Activated CD8-positive, alpha-beta T cell treated with anti-CD3 and anti-CD28 coated beads for 36 hours (primary cell): ENCODE data around the gene B3GAT1. TPM values are rescaled to one million over a fixed set of nuclear protein-coding genes. Genes with fewer than 3 reads are reported as not detected.

Source experiments
- ATAC-seq: fragments of 200-7000 bp; cut with Tn5 transposase; one replicate; pipeline ENCODE4 v1.10.0; 2021; ENCODE audit warnings: mild to moderate bottlenecking, moderate library complexity
- CTCF ChIA-PET: fragments of 350-600 bp; sonication (Branson Sonifier 250); formaldehyde crosslinking; loops from one replicate; lab custom pipeline; 2021; ENCODE audit warnings: antibody characterized with exemption; lab: Charles Lee
- POLR2A ChIA-PET: fragments of 350-600 bp; sonication (Branson Sonifier 250); formaldehyde crosslinking; loops from one replicate; lab custom pipeline; 2021; ENCODE audit warnings: antibody characterized with exemption; lab: Charles Lee
- DNase-seq: peaks from one replicate; pipeline ENCODE4 v3.0.0-alpha.2; 2020
- H3K27ac Mint-ChIP-seq: one replicate; pipeline ENCODE4 v1.8.0; 2021; ENCODE audit warnings: mild to moderate bottlenecking, mixed read lengths
- H3K27me3 Mint-ChIP-seq: one replicate; pipeline ENCODE4 v1.8.0; 2021; ENCODE audit warnings: mixed read lengths
- H3K36me3 Mint-ChIP-seq: one replicate; pipeline ENCODE4 v1.8.0; 2021; ENCODE audit warnings: low read depth, mixed read lengths
- H3K4me1 Mint-ChIP-seq: one replicate; pipeline ENCODE4 v1.8.0; 2021; ENCODE audit warnings: low read depth, mixed read lengths
- H3K4me3 Mint-ChIP-seq: one replicate; pipeline ENCODE4 v1.8.0; 2021; ENCODE audit warnings: mild to moderate bottlenecking, moderate library complexity, mixed read lengths
- H3K9me3 Mint-ChIP-seq: one replicate; pipeline ENCODE4 v1.8.0; 2021; ENCODE audit warnings: mixed read lengths
- intact Hi-C: fragments of 100-400 bp; cut with micrococcal nuclease; formaldehyde crosslinking; loops from one replicate; pipeline ENCODE4 v1.10.0; 2022
- total RNA-seq, 2 experiments: library from RNA; stranded (reverse); gene quantifications; one replicate each; pipeline ENCODE4 v1.2.3, GENCODE V29; 2021
- TF ChIP-seq, protein P1 (sequence below): fragments of 200-600 bp; IDR thresholded peaks from one replicate; pipeline ENCODE4 v1.8.0; 2022; ENCODE audit warnings: antibody characterized with exemption, mild to moderate bottlenecking

The B3GAT1 gene
- total RNA-seq, 2 experiments from 2014 or later: 0.07 TPM; not detected in 1

DNA sequence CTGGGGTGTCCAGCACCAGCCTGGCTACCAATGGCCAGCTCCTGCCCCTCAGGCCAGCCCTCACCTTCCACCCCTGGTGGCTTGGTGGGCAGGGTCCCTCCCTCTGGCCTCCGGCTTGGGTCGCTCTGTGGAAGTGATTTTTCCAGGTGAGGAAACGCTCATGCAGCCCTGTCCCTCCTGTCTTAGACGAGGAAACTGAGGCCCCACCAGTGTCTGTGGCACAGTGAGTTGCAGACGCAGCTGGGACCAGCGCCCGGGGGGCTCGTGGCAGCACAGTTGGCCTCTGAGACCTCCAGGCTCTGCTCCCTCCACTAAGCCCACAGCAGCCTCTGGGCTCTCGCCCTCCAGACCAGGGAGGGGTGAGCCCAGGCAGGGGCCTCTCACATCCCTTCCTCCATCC is 6.2 kb downstream of the B3GAT1 start:
- intact Hi-C loops: no loop called here
- TF ChIP-seq, protein P1, sequence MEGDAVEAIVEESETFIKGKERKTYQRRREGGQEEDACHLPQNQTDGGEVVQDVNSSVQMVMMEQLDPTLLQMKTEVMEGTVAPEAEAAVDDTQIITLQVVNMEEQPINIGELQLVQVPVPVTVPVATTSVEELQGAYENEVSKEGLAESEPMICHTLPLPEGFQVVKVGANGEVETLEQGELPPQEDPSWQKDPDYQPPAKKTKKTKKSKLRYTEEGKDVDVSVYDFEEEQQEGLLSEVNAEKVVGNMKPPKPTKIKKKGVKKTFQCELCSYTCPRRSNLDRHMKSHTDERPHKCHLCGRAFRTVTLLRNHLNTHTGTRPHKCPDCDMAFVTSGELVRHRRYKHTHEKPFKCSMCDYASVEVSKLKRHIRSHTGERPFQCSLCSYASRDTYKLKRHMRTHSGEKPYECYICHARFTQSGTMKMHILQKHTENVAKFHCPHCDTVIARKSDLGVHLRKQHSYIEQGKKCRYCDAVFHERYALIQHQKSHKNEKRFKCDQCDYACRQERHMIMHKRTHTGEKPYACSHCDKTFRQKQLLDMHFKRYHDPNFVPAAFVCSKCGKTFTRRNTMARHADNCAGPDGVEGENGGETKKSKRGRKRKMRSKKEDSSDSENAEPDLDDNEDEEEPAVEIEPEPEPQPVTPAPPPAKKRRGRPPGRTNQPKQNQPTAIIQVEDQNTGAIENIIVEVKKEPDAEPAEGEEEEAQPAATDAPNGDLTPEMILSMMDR: no peak
- H3K9me3 Mint-ChIP-seq: no peaks in the 10 kb centered on the region
- DNase-seq: no peak
- H3K27me3 Mint-ChIP-seq: peaks cover 35% of the 10 kb centered on the region
- ATAC-seq: no peak
- CTCF ChIA-PET: no interaction called here
- no peak overlapping the region for H3K4me3 Mint-ChIP-seq
- peaks cover 5% of the 10 kb centered on the region for H3K4me1 Mint-ChIP-seq
- POLR2A ChIA-PET: no interaction called here
- H3K27ac Mint-ChIP-seq: no peak overlapping the region
- H3K36me3 Mint-ChIP-seq: no peaks in the 10 kb centered on the region

DNA sequence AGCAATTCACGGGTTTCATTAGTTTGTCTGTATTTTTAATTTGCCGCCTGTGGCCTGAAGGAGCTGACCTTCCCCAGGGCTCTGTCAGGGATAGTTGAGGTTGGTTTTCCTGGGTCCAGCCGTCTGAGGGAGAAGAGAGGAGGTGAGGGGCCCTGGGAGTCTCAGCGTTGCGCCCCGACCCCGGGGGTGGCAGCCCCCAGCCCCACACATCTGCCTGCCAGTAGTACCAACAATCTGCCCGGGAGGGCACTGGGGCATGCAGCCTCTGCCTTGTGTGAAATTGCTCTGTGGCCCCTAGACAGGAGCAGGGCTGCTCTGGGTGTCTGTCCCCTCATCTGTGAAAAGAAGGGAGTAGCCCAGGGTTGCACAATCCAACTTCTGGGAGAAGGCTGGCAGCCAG is 6.6 kb downstream of the B3GAT1 start:
- DNase-seq (no peak), ATAC-seq (no peak)
- Mint-ChIP-seq H3K27ac (no peak overlapping the region), H3K4me1 (peaks cover 2% of the 10 kb centered on the region), H3K9me3 (no peaks in the 10 kb centered on the region), H3K36me3 (no peaks in the 10 kb centered on the region), H3K27me3 (peaks cover 31% of the 10 kb centered on the region), H3K4me3 (no peak overlapping the region)
- TF ChIP-seq, protein P1: no peak
- intact Hi-C loops: no loop called here
- ChIA-PET CTCF (no interaction called here), POLR2A (no interaction called here)

DNA sequence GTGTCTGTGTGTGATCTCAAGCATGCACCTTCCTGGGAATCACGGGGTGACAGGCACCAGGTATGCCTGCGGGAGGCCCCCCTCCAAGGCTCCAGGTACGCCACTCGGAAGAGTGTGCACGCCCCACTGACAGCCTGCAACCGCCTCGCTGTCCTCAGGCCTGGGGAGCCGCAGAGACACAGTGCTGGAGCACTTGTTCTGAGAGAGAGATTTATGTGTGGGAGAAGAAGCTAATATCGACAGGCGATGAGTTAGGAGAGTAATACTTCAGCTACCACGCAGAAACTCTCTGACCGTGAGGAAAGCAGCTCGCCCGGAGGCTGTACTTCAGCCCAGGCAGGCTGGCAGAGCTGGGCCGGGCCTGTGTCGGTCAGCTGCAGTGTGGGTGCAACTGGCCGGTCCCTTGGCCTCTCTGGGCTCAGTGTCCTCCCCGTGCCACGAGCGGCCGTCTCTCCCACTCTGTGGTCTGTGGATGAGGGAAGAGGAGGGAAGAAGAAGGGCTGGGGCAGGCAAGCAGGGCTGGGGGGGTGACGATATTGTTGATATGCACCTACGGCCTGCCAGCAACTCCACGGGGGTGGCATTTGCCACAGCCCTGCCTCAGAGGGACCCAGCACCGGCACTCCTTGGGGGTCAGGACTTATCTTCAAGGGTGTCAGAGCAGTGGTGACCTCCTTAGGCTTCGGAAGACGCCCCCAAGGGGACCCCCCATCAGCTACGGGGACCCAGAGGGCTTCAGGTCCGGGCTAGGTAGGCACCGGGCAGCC is 7.3 kb downstream of the B3GAT1 start:
- ChIA-PET CTCF (no interaction called here), POLR2A (no interaction called here)
- Mint-ChIP-seq H3K9me3 (no peaks in the 10 kb centered on the region), H3K4me3 (no peak overlapping the region), H3K27me3 (peaks cover 28% of the 10 kb centered on the region), H3K36me3 (no peaks in the 10 kb centered on the region), H3K4me1 (peaks cover 2% of the 10 kb centered on the region), H3K27ac (no peak overlapping the region)
- no peak for ATAC-seq
- TF ChIP-seq, protein P1: no peak
- intact Hi-C loops: no loop called here
- DNase-seq: no peak

DNA sequence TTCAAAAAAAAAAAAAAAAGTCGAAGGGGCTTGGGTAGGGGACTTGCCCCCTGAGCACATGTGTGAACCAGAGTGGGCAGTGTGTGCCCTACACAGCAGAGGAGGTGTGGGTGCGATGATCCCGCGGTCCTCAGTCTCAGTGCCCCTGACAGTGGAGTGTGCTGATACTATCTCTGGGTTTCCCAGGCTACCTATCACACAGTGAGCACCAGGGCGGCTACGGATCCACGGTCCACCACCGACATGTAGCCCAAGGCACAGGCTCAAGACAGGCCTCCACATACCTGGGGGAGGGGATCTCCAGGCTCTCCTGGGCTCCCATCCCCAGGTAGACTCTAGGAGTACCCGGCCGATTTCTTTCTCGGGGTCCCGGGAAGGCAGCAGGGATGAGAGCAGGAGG is 9.1 kb downstream of the B3GAT1 start:
- TF ChIP-seq, protein P1: no peak
- no peak for DNase-seq
- ChIA-PET POLR2A (no interaction called here), CTCF (no interaction called here)
- Mint-ChIP-seq H3K27ac (no peak overlapping the region), H3K9me3 (no peaks in the 10 kb centered on the region), H3K4me1 (peaks cover 2% of the 10 kb centered on the region), H3K4me3 (no peak overlapping the region), H3K36me3 (no peaks in the 10 kb centered on the region), H3K27me3 (peaks cover 20% of the 10 kb centered on the region)
- intact Hi-C loops: no loop called here
- ATAC-seq: no peak
